GM12891 (cell line): ENCODE data around the gene CKAP4.

Experiments used
- POLR2A ChIP-seq: IDR thresholded peaks from 2 replicates; pipeline ENCODE4 v1.6.1; 2011; ENCODE audit warnings: low read depth, low read length, control low read depth
- POLR2AphosphoS5 ChIP-seq: IDR thresholded peaks from 2 replicates; pipeline ENCODE4 v1.6.1; 2011; ENCODE audit warnings: low read depth, low read length, control low read depth
- POU2F2 ChIP-seq: IDR thresholded peaks from 2 replicates; pipeline ENCODE4 v1.6.1; 2011; ENCODE audit warnings: low read depth, mild to moderate bottlenecking, control low read depth, low read length, moderate library complexity

DNA sequence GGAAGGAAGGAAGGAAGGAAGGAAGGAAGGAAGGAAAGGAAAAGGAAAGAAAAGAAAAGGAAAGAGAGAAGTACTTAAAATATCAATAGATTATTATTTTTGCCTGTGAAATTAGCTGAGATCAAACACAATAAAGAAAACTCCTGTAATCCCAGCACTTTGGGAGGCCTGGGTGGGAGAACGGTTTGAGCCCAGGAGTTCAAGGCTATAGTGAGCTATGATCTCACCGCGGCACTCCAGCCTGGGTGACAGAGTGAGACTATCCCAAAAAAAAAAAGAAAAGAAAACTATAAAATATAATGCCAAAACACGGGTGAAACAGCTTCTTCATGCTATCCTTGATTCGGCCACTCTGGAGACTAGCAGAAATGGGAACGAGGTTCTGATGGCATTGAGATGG is 26.2 kb upstream of the CKAP4 start:
- no peak for TF ChIP-seq POLR2AphosphoS5
- no peak for TF ChIP-seq POLR2A
- TF ChIP-seq POU2F2, result no peak
